Spleen (tissue), 11 donors: ENCODE measurements around the gene PSMB2. TPM values are rescaled to one million over a fixed set of nuclear protein-coding genes. Genes with fewer than 3 reads are reported as not detected.

Experiments
- DNase-seq: peaks from one replicate; pipeline ENCODE4 v3.0.0-alpha.2; 2020
- H3K27ac ChIP-seq, 8 donors: fragments of 200-600 bp; sonication (generic) in 7 of 8; 1 replicate in 4 of 8; 2 replicates in 4 of 8; pipeline versions ENCODE4 v1.5.0 to v1.8.0; 2016 to 2021; ENCODE audit warnings: inconsistent platforms in 4 of 8, mild to moderate bottlenecking in 4 of 8, moderate library complexity in 1 of 8
- H3K27me3 ChIP-seq, 7 donors: fragments of 200-600 bp; sonication (generic) in 6 of 7; replicated peaks in 1 of 7; 1 replicate in 4 of 7; 2 replicates in 3 of 7; pipeline versions ENCODE4 v1.5.0 to v1.8.0; 2016 to 2021; ENCODE audit warnings: inconsistent platforms in 3 of 7, mild to moderate bottlenecking in 1 of 7
- H3K36me3 ChIP-seq, 6 donors: fragments of 200-600 bp; sonication (generic) in 5 of 6; 1 replicate in 4 of 6; 2 replicates in 2 of 6; pipeline versions ENCODE4 v1.5.0 to v1.8.0; 2016 to 2021; ENCODE audit warnings: inconsistent platforms in 2 of 6
- H3K4me1 ChIP-seq, 6 donors: fragments of 200-600 bp; sonication (generic) in 5 of 6; 1 replicate in 3 of 6; 2 replicates in 3 of 6; pipeline versions ENCODE4 v1.5.0 to v1.8.0; 2016 to 2021; ENCODE audit warnings: inconsistent platforms in 3 of 6
- H3K4me3 ChIP-seq, 8 donors: fragments of 200-600 bp; sonication (generic) in 7 of 8; 1 replicate in 4 of 8; 2 replicates in 4 of 8; pipeline versions ENCODE4 v1.5.0 to v1.8.0; 2016 to 2021; ENCODE audit warnings: inconsistent platforms in 4 of 8, mild to moderate bottlenecking in 4 of 8, moderate library complexity in 2 of 8
- H3K9me3 ChIP-seq, 8 donors: fragments of 200-600 bp; sonication (generic) in 7 of 8; 1 replicate in 4 of 8; 2 replicates in 4 of 8; pipeline versions ENCODE4 v1.5.0 to v1.8.0; 2016 to 2021; ENCODE audit warnings: inconsistent platforms in 4 of 8
- POLR2A ChIP-seq, 3 donors: fragments of 450-650 bp; IDR thresholded peaks; one replicate each; pipeline ENCODE4 v1.5.1; 2017; ENCODE audit warnings: antibody characterized with exemption in 3 of 3, mild to moderate bottlenecking in 1 of 3
- POLR2AphosphoS5 ChIP-seq, 3 donors: sonication (generic); formaldehyde crosslinking; IDR thresholded peaks; one replicate each; pipeline ENCODE4 v1.5.1; 2017; ENCODE audit warnings: antibody characterized with exemption in 3 of 3
- WGBS, 5 donors: extraction: QIAGEN DNeasy Blood & Tissue Kit in 3 of 5; methylation state at CpG; one replicate each; pipeline versions ENCODE4 v1.1.5 to v1.1.7; 2013 to 2018; 5-methylcytosine and 5-hydroxymethylcytosine counted together
- intact Hi-C: fragments of 100-400 bp; cut with DNase I; formaldehyde crosslinking; loops from one replicate; pipeline ENCODE4 v1.15.0; 2023; ENCODE audit warnings: low total_unique reads
- polyA plus RNA-seq, 3 donors: library from polyadenylated mRNA; stranded (reverse); fragments of 200-250 nt; gene quantifications; one replicate each; pipeline ENCODE4 v1.2.1, GENCODE V29; 2013
- total RNA-seq, 7 donors: library from RNA; depleted of rRNA in 3 of 7; stranded (reverse); fragments of >200 nt in 3 of 7; fragmentation: NEBNext Ultra II Directional in 4 of 7; extraction: Animal tissue kit (Norgen Biotek cat#: 25700) in 4 of 7; gene quantifications; one replicate each; pipeline versions ENCODE4 v1.1.0 to v1.2.1, GENCODE V29; 2016 to 2021
- TF ChIP-seq, protein P1 (sequence below), 11 experiments: fragments of 200-600 bp in 7 of 11; fragments of 450-650 bp in 4 of 11; sonication (generic) in 4 of 11; IDR thresholded peaks in 8 of 11; conservative IDR thresholded peaks in 3 of 11; 1 replicate in 7 of 11; 2 replicates in 4 of 11; pipeline versions ENCODE4 v1.4.0 to v1.8.0; 2016 to 2021; ENCODE audit warnings: antibody characterized with exemption in 11 of 11, inconsistent platforms in 4 of 11, mild to moderate bottlenecking in 1 of 11
- donor health status: healthy with polysubstance abuse.
- donor health status: DM: no; HTN: no; CAD: no; lungs with moderate emphysema.
- donor health status: DM: no; HTN: no; CAD: no.
- donor health status: Bipolar disorder and iron deficiency.
- donor health status: healthy.
- donor health status: DM: no; HTN: no; CAD: no.
- donor health status: DM: yes; HTN: yes; CAD: no.

The PSMB2 gene
- total and polyA plus RNA-seq, 10 donors, result 20.7 to 49.2 (median 45.1) TPM

DNA sequence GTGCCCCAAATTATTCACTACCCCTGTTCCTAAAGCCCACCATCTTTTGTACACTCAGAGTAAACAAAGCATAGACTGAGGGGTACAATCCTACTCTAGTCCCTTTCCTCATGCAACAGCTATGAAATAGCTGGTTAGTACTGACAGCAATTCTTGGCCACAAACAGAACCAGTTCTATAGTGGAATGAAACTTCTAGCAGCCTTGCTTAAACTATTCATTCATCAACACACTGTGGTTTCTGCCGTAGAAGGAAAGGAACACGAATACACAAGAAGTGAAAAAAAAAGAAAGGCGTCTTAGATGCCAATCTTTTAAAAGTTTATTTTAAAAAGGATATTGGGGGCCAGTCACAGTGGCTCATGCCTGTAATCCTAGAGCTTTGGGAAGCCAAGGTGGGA is 9.9 kb downstream of the PSMB2 start:
- no peaks in the 10 kb centered on the region for H3K27me3 ChIP-seq
- TF ChIP-seq, protein P1, sequence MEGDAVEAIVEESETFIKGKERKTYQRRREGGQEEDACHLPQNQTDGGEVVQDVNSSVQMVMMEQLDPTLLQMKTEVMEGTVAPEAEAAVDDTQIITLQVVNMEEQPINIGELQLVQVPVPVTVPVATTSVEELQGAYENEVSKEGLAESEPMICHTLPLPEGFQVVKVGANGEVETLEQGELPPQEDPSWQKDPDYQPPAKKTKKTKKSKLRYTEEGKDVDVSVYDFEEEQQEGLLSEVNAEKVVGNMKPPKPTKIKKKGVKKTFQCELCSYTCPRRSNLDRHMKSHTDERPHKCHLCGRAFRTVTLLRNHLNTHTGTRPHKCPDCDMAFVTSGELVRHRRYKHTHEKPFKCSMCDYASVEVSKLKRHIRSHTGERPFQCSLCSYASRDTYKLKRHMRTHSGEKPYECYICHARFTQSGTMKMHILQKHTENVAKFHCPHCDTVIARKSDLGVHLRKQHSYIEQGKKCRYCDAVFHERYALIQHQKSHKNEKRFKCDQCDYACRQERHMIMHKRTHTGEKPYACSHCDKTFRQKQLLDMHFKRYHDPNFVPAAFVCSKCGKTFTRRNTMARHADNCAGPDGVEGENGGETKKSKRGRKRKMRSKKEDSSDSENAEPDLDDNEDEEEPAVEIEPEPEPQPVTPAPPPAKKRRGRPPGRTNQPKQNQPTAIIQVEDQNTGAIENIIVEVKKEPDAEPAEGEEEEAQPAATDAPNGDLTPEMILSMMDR (IDR thresholded peaks at IDR 0.05 in 8 of 11, conservative IDR thresholded peaks at IDR 0.05 in 3 of 11), result no peak
- no peak overlapping the region for H3K4me3 ChIP-seq
- 78 to 93% (median 89%) methylated on average over 3 of the region's 3 CpGs for WGBS, 5 donors
- intact Hi-C loops, result no loop called here
- no peaks in the 10 kb centered on the region for H3K9me3 ChIP-seq
- H3K27ac ChIP-seq, result no peak overlapping the region
- H3K36me3 ChIP-seq, result peaks cover 2 to 98% (median 77%) of the 10 kb centered on the region in 6 donors
- no peak for DNase-seq
- peaks cover 0 to 20% (median 10%) of the 10 kb centered on the region in 6 donors for H3K4me1 ChIP-seq

DNA sequence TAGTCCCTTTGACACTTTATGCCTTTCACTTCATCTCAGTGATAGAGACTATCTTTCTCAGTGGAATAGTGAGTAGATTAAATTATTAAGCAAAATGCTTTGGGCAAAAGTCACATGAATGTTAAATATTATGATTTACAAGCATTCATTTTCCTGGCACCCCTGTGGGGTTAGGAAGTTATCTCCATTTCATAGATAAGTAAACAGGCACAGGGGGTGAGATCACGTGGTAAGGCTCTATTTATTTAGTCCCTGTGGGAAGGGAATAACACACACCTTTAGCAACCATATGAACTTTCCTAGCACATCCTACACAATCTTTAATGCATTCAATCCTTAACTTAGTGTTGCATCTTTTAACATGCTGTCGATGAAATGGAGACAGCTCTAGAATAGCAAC is 12.3 kb downstream of the PSMB2 start:
- TF ChIP-seq POLR2A (IDR thresholded peaks at IDR 0.05) (no peak), POLR2AphosphoS5 (IDR thresholded peaks at IDR 0.05) (no peak)
- TF ChIP-seq, protein P1 (IDR thresholded peaks at IDR 0.05 in 8 of 11, conservative IDR thresholded peaks at IDR 0.05 in 3 of 11), result no peak
- Histone ChIP-seq H3K36me3 (peaks cover 2 to 98% (median 62%) of the 10 kb centered on the region in 6 donors), H3K4me3 (no peak overlapping the region), H3K4me1 (peaks cover 0 to 8% (median 2%) of the 10 kb centered on the region in 6 donors), H3K27me3 (no peaks in the 10 kb centered on the region), H3K27ac (peak overlapping the region in 1 of 8 donors; percentile 2), H3K9me3 (no peaks in the 10 kb centered on the region)
- WGBS, 5 donors, result 55 to 89% (median 85%) methylated on average over 2 of the region's 2 CpGs
- no peak for DNase-seq
- intact Hi-C loops, result no loop called here

DNA sequence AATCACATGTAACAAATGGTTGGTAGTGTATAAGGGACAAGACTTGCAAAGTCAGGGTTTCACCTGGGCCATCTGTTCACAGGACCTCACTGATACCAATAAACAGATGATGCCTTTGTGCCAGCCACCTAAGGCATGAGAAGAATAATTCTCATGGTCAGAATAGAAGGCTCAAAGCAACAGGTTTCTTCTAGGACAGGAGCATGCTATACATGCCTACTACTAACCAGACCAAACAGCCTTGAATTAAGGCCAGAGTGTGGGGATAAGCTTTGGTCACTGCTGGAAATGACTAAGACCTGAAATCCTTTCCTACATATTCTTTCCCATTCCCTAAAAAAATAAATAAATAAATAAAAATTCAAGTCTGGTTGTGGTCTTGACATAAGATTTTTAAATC is 17.5 kb downstream of the PSMB2 start:
- intact Hi-C loops, result no loop called here
- peaks cover 0 to 12% (median 0%) of the 10 kb centered on the region in 6 donors for H3K4me1 ChIP-seq
- H3K9me3 ChIP-seq, result no peaks in the 10 kb centered on the region
- H3K27me3 ChIP-seq, result no peaks in the 10 kb centered on the region
- no peak overlapping the region for H3K4me3 ChIP-seq
- peaks cover 0 to 94% (median 29%) of the 10 kb centered on the region in 6 donors for H3K36me3 ChIP-seq
- TF ChIP-seq POLR2A (IDR thresholded peaks at IDR 0.05), result no peak
- TF ChIP-seq, protein P1 (IDR thresholded peaks at IDR 0.05 in 8 of 11, conservative IDR thresholded peaks at IDR 0.05 in 3 of 11), result no peak
- no peak for TF ChIP-seq POLR2AphosphoS5 (IDR thresholded peaks at IDR 0.05)
- no peak for DNase-seq
- H3K27ac ChIP-seq, result no peak overlapping the region

DNA sequence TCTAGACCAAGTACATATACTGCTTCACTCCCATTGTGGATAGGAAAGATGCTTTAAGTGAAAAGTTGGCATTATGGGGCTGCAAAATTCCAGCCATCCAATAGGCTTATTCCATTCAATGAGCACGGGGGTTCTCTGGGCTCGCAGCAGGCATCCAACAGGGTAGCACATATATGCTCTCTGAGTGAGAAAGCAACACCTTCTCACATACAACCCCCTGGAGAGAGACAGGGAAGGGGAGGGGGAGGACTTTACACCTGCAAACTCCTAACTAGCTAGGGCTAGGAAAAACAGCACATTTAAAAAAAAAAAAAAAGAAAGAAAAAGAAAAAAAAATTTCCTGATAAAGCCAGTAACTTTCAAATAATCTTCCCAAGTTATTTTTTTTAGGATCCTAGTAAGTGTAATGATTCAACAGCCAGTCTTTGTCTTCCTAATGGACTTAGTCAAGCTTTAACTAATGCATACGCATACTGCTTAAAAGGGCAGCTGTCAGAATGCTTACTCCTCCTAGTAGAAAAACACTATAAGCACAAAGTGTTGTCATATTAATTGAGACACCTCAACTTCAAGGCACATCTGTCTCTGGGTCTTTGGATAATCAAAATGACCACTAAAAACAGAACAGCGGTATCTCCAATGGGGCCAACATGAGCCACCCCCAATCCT is 18.7 kb downstream of the PSMB2 start:
- H3K4me3 ChIP-seq, result no peak overlapping the region
- TF ChIP-seq POLR2AphosphoS5 (IDR thresholded peaks at IDR 0.05) (no peak), POLR2A (IDR thresholded peaks at IDR 0.05) (no peak)
- TF ChIP-seq, protein P1 (IDR thresholded peaks at IDR 0.05 in 8 of 11, conservative IDR thresholded peaks at IDR 0.05 in 3 of 11), result no peak
- 86 to 95% (median 93%) methylated on average over 4 of the region's 4 CpGs for WGBS, 5 donors
- no peak overlapping the region for H3K27ac ChIP-seq
- no peak for DNase-seq
- no peaks in the 10 kb centered on the region for H3K9me3 ChIP-seq
- peaks cover 0 to 12% (median 0%) of the 10 kb centered on the region in 6 donors for H3K4me1 ChIP-seq
- no peaks in the 10 kb centered on the region for H3K27me3 ChIP-seq
- intact Hi-C loops, result no loop called here
- H3K36me3 ChIP-seq, result peaks cover 0 to 96% (median 33%) of the 10 kb centered on the region in 6 donors
